Central memory CD4-positive, alpha-beta T cell (primary cell): Measurements from ENCODE around the gene CTH.
"Not testable (repeated sequence)": the region's sequence is repeated elsewhere in the genome, so short reads cannot be mapped to it uniquely, and the experiment has no call there.

Source experiments
- DNase-seq: peaks from one replicate; pipeline ENCODE4 v3.0.0; 2022

The CTH gene

GRCh38 chr1:70459496-70460225 lies 48.6 kb downstream of the CTH start:
- no peak for DNase-seq

GRCh38 chr1:70460740-70461713 lies 50.0 kb downstream of the CTH start:
- not testable (repeated sequence) for DNase-seq

- DNase-seq = no peak
Observed at GRCh38 chr1:70462611-70463010, 51.5 kb downstream of the CTH start.

GRCh38 chr1:70465911-70466310 lies 54.8 kb downstream of the CTH start:
- no peak for DNase-seq

GRCh38 chr1:70467531-70467930 lies 56.5 kb downstream of the CTH start:
- DNase-seq = no peak

GRCh38 chr1:70468180-70468579 lies 57.1 kb downstream of the CTH start:
- no peak for DNase-seq

GRCh38 chr1:70469184-70469583 lies 58.1 kb downstream of the CTH start:
- DNase-seq = not testable (repeated sequence)

GRCh38 chr1:70475023-70475422 lies 64.0 kb downstream of the CTH start:
- no peak for DNase-seq

- DNase-seq = no peak
Observed at GRCh38 chr1:70477090-70477489, 66.0 kb downstream of the CTH start.

GRCh38 chr1:70477905-70478304 lies 66.8 kb downstream of the CTH start:
- not testable (repeated sequence) for DNase-seq

GRCh38 chr1:70483342-70483741 lies 72.3 kb downstream of the CTH start:
- no peak for DNase-seq

GRCh38 chr1:70485624-70486023 lies 74.6 kb downstream of the CTH start:
- no peak for DNase-seq

GRCh38 chr1:70486676-70487458 lies 75.8 kb downstream of the CTH start:
- DNase-seq = no peak

GRCh38 chr1:70487459-70487815 lies 76.4 kb downstream of the CTH start:
- no peak for DNase-seq

GRCh38 chr1:70487910-70488665 lies 77.0 kb downstream of the CTH start:
- DNase-seq = no peak
